Right lobe of liver (tissue), 6 donors: ENCODE measurements around the gene NEIL3. TPM values are rescaled to one million over a fixed set of nuclear protein-coding genes. Genes with fewer than 3 reads are reported as not detected.

Source experiments
- ATAC-seq, 4 donors: fragments of 200-7000 bp; cut with Tn5 transposase; one replicate each; pipeline ENCODE4 v1.9.1; 2020; ENCODE audit warnings: mild to moderate bottlenecking in 4 of 4, moderate library complexity in 4 of 4
- DNase-seq, 3 donors: peaks; one replicate each; pipeline ENCODE4 v3.0.0-alpha.2; 2020
- H3K27ac ChIP-seq, 3 donors: fragments of 200-600 bp; one replicate each; pipeline ENCODE4 v1.8.0; 2022
- H3K27me3 ChIP-seq, 2 donors: fragments of 200-600 bp; one replicate each; pipeline ENCODE4 v1.8.0; 2022
- H3K36me3 ChIP-seq, 4 donors: fragments of 200-600 bp; sonication (generic) in 1 of 4; one replicate each; pipeline versions ENCODE4 v1.5.1 to v1.8.0; 2017 to 2022; ENCODE audit warnings: control low read depth in 1 of 4
- H3K4me1 ChIP-seq, 4 donors: fragments of 200-600 bp; sonication (generic) in 1 of 4; one replicate each; pipeline versions ENCODE4 v1.5.1 to v1.8.0; 2017 to 2022; ENCODE audit warnings: control low read depth in 1 of 4
- H3K4me3 ChIP-seq, 3 donors: fragments of 200-600 bp; one replicate each; pipeline ENCODE4 v1.8.0; 2022
- H3K9me3 ChIP-seq, 4 donors: fragments of 200-600 bp; sonication (generic) in 1 of 4; one replicate each; pipeline versions ENCODE4 v1.5.1 to v1.8.0; 2017 to 2022; ENCODE audit warnings: control low read depth in 1 of 4
- POLR2A ChIP-seq: fragments of 450-650 bp; IDR thresholded peaks from one replicate; pipeline ENCODE4 v1.6.1; 2017; ENCODE audit warnings: antibody characterized with exemption, mild to moderate bottlenecking
- WGBS: methylation state at CpG from one replicate; pipeline ENCODE4 v1.1.6; 2018; ENCODE audit warnings: low coverage, low lambda C conversion rate; ENCODE audit not compliant: insufficient coverage; ENCODE audit errors: missing lambda C conversion rate; 5-methylcytosine and 5-hydroxymethylcytosine counted together
- intact Hi-C, 2 donors: fragments of 100-400 bp; cut with DNase I; formaldehyde crosslinking; loops; one replicate each; pipeline versions ENCODE4 v1.11.2 to v1.14.1; 2022
- total RNA-seq, 6 experiments: library from RNA; depleted of rRNA in 2 of 6; stranded (reverse); fragments of >200 nt in 2 of 6; fragmentation: NEBNext Ultra II Directional in 3 of 6; extraction: Animal tissue kit (Norgen Biotek cat#: 25700) in 3 of 6; gene quantifications; one replicate each; pipeline versions ENCODE4 v1.1.0 to v1.2.4, GENCODE V29; 2016 to 2023
- TF ChIP-seq, protein P1 (sequence below), 4 donors: fragments of 200-600 bp in 3 of 4; fragments of 450-650 bp in 1 of 4; IDR thresholded peaks; one replicate each; pipeline versions ENCODE4 v1.5.1 to v1.8.0; 2016 to 2022; ENCODE audit warnings: antibody characterized with exemption in 4 of 4, mild to moderate bottlenecking in 2 of 4
- donor health status: DM: no; HTN: yes; CAD: no.
- donor health status: DM: no; HTN: no; CAD: no.
- donor health status: DM: no; HTN: no; CAD: no.
- donor health status: DM: no; HTN: yes; CAD: no.
- donor health status: DM: no; HTN: yes; CAD: no.

The NEIL3 gene
- total RNA-seq, 6 experiments from 2014 or later, result 0.13 to 2.3 (median 0.63) TPM; not detected in 2

GRCh38 chr4:177285953-177286352, 23.7 kb upstream of the NEIL3 start:
- TF ChIP-seq POLR2A, result no peak
- TF ChIP-seq, protein P1, sequence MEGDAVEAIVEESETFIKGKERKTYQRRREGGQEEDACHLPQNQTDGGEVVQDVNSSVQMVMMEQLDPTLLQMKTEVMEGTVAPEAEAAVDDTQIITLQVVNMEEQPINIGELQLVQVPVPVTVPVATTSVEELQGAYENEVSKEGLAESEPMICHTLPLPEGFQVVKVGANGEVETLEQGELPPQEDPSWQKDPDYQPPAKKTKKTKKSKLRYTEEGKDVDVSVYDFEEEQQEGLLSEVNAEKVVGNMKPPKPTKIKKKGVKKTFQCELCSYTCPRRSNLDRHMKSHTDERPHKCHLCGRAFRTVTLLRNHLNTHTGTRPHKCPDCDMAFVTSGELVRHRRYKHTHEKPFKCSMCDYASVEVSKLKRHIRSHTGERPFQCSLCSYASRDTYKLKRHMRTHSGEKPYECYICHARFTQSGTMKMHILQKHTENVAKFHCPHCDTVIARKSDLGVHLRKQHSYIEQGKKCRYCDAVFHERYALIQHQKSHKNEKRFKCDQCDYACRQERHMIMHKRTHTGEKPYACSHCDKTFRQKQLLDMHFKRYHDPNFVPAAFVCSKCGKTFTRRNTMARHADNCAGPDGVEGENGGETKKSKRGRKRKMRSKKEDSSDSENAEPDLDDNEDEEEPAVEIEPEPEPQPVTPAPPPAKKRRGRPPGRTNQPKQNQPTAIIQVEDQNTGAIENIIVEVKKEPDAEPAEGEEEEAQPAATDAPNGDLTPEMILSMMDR (IDR thresholded peaks at IDR 0.05), result no peak
- DNase-seq, result no peak
- no peaks in the 10 kb centered on the region for H3K27me3 ChIP-seq

GRCh38 chr4:177287255-177287654, 22.4 kb upstream of the NEIL3 start:
- Histone ChIP-seq H3K27ac (no peak overlapping the region), H3K27me3 (no peaks in the 10 kb centered on the region), H3K9me3 (no peaks in the 10 kb centered on the region), H3K36me3 (no peaks in the 10 kb centered on the region), H3K4me1 (no peaks in the 10 kb centered on the region), H3K4me3 (no peak overlapping the region)
- WGBS, result 0% methylated on average over 1 of the region's 1 CpG
- TF ChIP-seq, protein P1 (IDR thresholded peaks at IDR 0.05), result no peak
- TF ChIP-seq POLR2A, result no peak
- ATAC-seq, result no peak
- intact Hi-C loops, result no loop called here
- DNase-seq, result no peak

More at GRCh38 chr4:177285953-177286352, 23.7 kb upstream of the NEIL3 start:
- H3K9me3 ChIP-seq, result no peaks in the 10 kb centered on the region
- H3K4me1 ChIP-seq, result no peaks in the 10 kb centered on the region
- no peak overlapping the region for H3K4me3 ChIP-seq
- WGBS, result 79% methylated on average over 5 of the region's 6 CpGs
- intact Hi-C loops, result no loop called here
- H3K36me3 ChIP-seq, result no peaks in the 10 kb centered on the region
- ATAC-seq, result no peak
- no peak overlapping the region for H3K27ac ChIP-seq

GRCh38 chr4:177288335-177288734, 21.3 kb upstream of the NEIL3 start:
- no peak overlapping the region for H3K27ac ChIP-seq
- no peaks in the 10 kb centered on the region for H3K4me1 ChIP-seq
- no peaks in the 10 kb centered on the region for H3K36me3 ChIP-seq
- TF ChIP-seq, protein P1 (IDR thresholded peaks at IDR 0.05), result no peak
- TF ChIP-seq POLR2A, result no peak
- no peak for DNase-seq
- no peak for ATAC-seq
- WGBS, result 82% methylated on average over 1 of the region's 1 CpG
- intact Hi-C loops, result no loop called here
- H3K27me3 ChIP-seq, result no peaks in the 10 kb centered on the region
- H3K4me3 ChIP-seq, result no peak overlapping the region
- no peaks in the 10 kb centered on the region for H3K9me3 ChIP-seq

DNA sequence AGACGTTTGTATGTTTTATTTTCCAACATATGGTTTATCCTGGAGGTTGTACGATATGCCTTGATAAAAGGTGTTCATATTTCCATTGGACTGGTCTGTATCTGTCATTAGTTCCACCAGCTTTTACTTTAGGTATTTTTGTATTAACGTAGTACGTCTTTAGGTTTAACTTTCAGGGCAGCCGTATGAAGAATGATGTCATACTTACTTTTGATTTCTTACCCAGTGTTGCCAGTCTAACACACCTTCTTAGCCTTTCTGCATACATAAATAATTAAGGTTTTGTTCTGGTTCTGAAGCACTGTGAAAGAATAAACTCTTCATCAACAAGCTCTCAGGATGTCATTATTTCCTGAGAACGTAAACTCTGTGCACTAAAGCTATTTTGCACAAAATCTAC, 18.9 kb upstream of the NEIL3 start:
- no peak for TF ChIP-seq POLR2A
- TF ChIP-seq, protein P1 (IDR thresholded peaks at IDR 0.05), result no peak
- no peaks in the 10 kb centered on the region for H3K4me1 ChIP-seq

DNA sequence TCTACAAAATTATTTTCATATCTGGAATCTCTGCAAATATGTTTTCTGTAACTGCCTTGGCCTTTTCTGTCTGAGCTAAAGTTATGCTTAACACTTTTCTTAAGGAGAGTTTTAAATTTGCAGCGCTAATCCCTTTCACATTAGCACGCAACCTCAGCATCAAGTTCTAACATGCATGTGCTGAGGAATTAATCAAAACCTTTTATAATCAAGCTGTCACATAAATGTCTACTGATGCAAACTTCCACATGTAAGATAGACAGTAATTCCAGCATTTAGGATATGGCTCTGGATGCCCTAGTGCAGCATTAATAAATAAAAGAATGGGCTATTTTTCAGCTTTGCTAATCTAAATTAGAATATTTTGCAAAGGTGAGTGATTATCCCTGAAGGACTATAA, 17.5 kb upstream of the NEIL3 start:
- H3K4me1 ChIP-seq, result no peaks in the 10 kb centered on the region
- 96% methylated on average over 2 of the region's 2 CpGs for WGBS
- no peak for DNase-seq
- no peak for ATAC-seq
- H3K36me3 ChIP-seq, result no peaks in the 10 kb centered on the region
- no peaks in the 10 kb centered on the region for H3K27me3 ChIP-seq
- intact Hi-C loops, result no loop called here
- H3K9me3 ChIP-seq, result no peaks in the 10 kb centered on the region
- H3K27ac ChIP-seq, result no peak overlapping the region
- TF ChIP-seq, protein P1 (IDR thresholded peaks at IDR 0.05), result no peak
- no peak for TF ChIP-seq POLR2A
- no peak overlapping the region for H3K4me3 ChIP-seq

More for the DNA sequence above, 18.9 kb upstream of the NEIL3 start:
- 64% methylated on average over 6 of the region's 6 CpGs for WGBS
- Histone ChIP-seq H3K27ac (no peak overlapping the region), H3K4me3 (no peak overlapping the region), H3K27me3 (no peaks in the 10 kb centered on the region), H3K9me3 (no peaks in the 10 kb centered on the region), H3K36me3 (no peaks in the 10 kb centered on the region)
- no peak for DNase-seq
- intact Hi-C loops, result no loop called here
- no peak for ATAC-seq
